GM23338 (cell line): Measurements from ENCODE around the gene DAPK3. TPM values are rescaled to one million over a fixed set of nuclear protein-coding genes. Genes with fewer than 3 reads are reported as not detected.

ENCODE experiments used
- ATAC-seq: fragments of 200-7000 bp; cut with Tn5 transposase; 3 replicates; pipeline ENCODE4 v1.9.1; 2020
- DNase-seq: peaks from one replicate; pipeline ENCODE4 v3.0.0-alpha.2; 2015; ENCODE audit warnings: low spot score
- H2AFZ ChIP-seq: fragments of 200-600 bp; sonication (generic); 2 replicates; pipeline ENCODE4 v1.8.0; 2016; ENCODE audit warnings: antibody characterized with exemption, mild to moderate bottlenecking, moderate library complexity
- H3F3A ChIP-seq: fragments of 200-600 bp; sonication (generic); replicated peaks from 2 replicates; pipeline ENCODE4 v1.8.0; 2017; ENCODE audit warnings: antibody characterized with exemption, mixed run types, low read depth
- H3K27ac ChIP-seq: fragments of 200-600 bp; sonication (generic); 2 replicates; pipeline ENCODE4 v1.6.1; 2016; ENCODE audit warnings: low read depth
- H3K27me3 ChIP-seq: fragments of 200-600 bp; sonication (generic); 2 replicates; pipeline ENCODE4 v1.8.0; 2016; ENCODE audit warnings: mild to moderate bottlenecking, mixed run types, moderate library complexity; ENCODE audit not compliant: insufficient read depth
- H3K36me3 ChIP-seq: fragments of 200-600 bp; sonication (generic); 2 replicates; pipeline ENCODE4 v1.8.0; 2016; ENCODE audit warnings: mild to moderate bottlenecking; ENCODE audit not compliant: insufficient read depth
- H3K4me1 ChIP-seq: fragments of 200-600 bp; sonication (generic); 2 replicates; pipeline ENCODE4 v1.8.0; 2016; ENCODE audit warnings: mild to moderate bottlenecking, moderate library complexity; ENCODE audit not compliant: insufficient read depth
- H3K4me2 ChIP-seq: fragments of 200-600 bp; sonication (generic); 2 replicates; pipeline ENCODE4 v1.7.1; 2017; ENCODE audit warnings: mixed run types
- H3K4me3 ChIP-seq: fragments of 200-600 bp; sonication (generic); 2 replicates; pipeline ENCODE4 v1.6.1; 2016; ENCODE audit warnings: mixed run types
- H3K79me2 ChIP-seq: fragments of 200-600 bp; sonication (generic); replicated peaks from 2 replicates; pipeline ENCODE4 v1.8.0; 2017; ENCODE audit warnings: mild to moderate bottlenecking; ENCODE audit not compliant: insufficient read depth
- H3K9me2 ChIP-seq: fragments of 200-600 bp; sonication (generic); 2 replicates; pipeline ENCODE4 v1.8.0; 2017; ENCODE audit not compliant: insufficient read depth
- H4K20me1 ChIP-seq: fragments of 200-600 bp; sonication (generic); replicated peaks from 2 replicates; pipeline ENCODE4 v1.8.0; 2017; ENCODE audit warnings: mild to moderate bottlenecking; ENCODE audit not compliant: insufficient read depth
- H3K27ac Mint-ChIP-seq: 2 replicates; pipeline ENCODE4 v1.8.0; 2020; ENCODE audit warnings: inconsistent platforms, mild to moderate bottlenecking, moderate library complexity, mixed read lengths
- H3K27me3 Mint-ChIP-seq: 3 replicates; pipeline ENCODE4 v1.8.0; 2022; ENCODE audit warnings: low read depth, mild to moderate bottlenecking, moderate library complexity, mixed read lengths, inconsistent platforms; ENCODE audit not compliant: insufficient read depth, poor library complexity
- H3K36me3 Mint-ChIP-seq: 3 replicates; pipeline ENCODE4 v1.8.0; 2021; ENCODE audit warnings: low read depth, mild to moderate bottlenecking, inconsistent platforms, moderate library complexity, mixed read lengths
- H3K4me1 Mint-ChIP-seq: 3 replicates; pipeline ENCODE4 v1.8.0; 2020; ENCODE audit warnings: mild to moderate bottlenecking, inconsistent platforms, mixed read lengths
- H3K4me3 Mint-ChIP-seq: 3 replicates; pipeline ENCODE4 v1.8.0; 2021; ENCODE audit warnings: moderate library complexity, mild to moderate bottlenecking, inconsistent platforms, mixed read lengths
- H3K9me3 Mint-ChIP-seq: 3 replicates; pipeline ENCODE4 v1.8.0; 2020; ENCODE audit warnings: moderate library complexity, mild to moderate bottlenecking, inconsistent platforms, mixed read lengths
- ETS1 ChIP-seq: IDR thresholded peaks from 2 replicates; pipeline ENCODE4 v1.6.1; 2016; ENCODE audit warnings: antibody characterized with exemption
- EZH2 ChIP-seq: fragments of 200-600 bp; sonication (generic); IDR thresholded peaks from one replicate; pipeline ENCODE4 v1.8.0; 2017; ENCODE audit warnings: antibody characterized with exemption, mild to moderate bottlenecking, low read depth; ENCODE audit not compliant: unreplicated experiment
- NANOG ChIP-seq: IDR thresholded peaks from 2 replicates; pipeline ENCODE4 v1.6.1; 2016; ENCODE audit warnings: antibody characterized with exemption, borderline replicate concordance
- POLR2AphosphoS5 ChIP-seq: IDR thresholded peaks from 2 replicates; pipeline ENCODE4 v1.6.1; 2016; ENCODE audit warnings: antibody characterized with exemption, low read depth
- REST ChIP-seq: IDR thresholded peaks from one replicate; pipeline ENCODE4 v1.6.1; 2018; ENCODE audit warnings: antibody characterized with exemption; ENCODE audit not compliant: unreplicated experiment
- ZNF462 ChIP-seq: fragments of 250-450 bp; sonication (Bioruptor Pico); IDR thresholded peaks from 2 replicates; pipeline ENCODE4 v1.5.0; 2020; ENCODE audit warnings: mild to moderate bottlenecking, moderate library complexity
- polyA plus RNA-seq: library from polyadenylated mRNA; unstranded; fragments of >200 nt; fragmentation: Nextera tagmentation; extraction: Ambion mirVana; gene quantifications from 2 replicates; pipeline ENCODE4 v1.2.1, GENCODE V29; 2016
- total RNA-seq: library from RNA; depleted of rRNA; stranded (reverse); fragments of >200 nt; shearing (Covaris generic); gene quantifications from 2 replicates; pipeline ENCODE4 v1.2.3, GENCODE V29; 2014

Gene DAPK3
- total and polyA plus RNA-seq, 2 experiments from 2014 or later = 32.1 to 95.6 TPM

GRCh38 chr19:4018775-4019504 is 48.0 kb upstream of the DAPK3 start:
- H3K79me2 ChIP-seq = peaks cover 62% of the 10 kb centered on the region
- no peaks in the 10 kb centered on the region for H3K9me2 ChIP-seq
- Mint-ChIP-seq H3K27ac (no peak overlapping the region), H3K4me1 (no peaks in the 10 kb centered on the region), H3K9me3 (no peaks in the 10 kb centered on the region), H3K4me3 (no peak overlapping the region; the same call in 2 of the 3 replicates), H3K36me3 (peaks cover 4% of the 10 kb centered on the region; the same call in 2 of the 3 replicates), H3K27me3 (no peaks in the 10 kb centered on the region)
- H3K4me2 ChIP-seq = no peak overlapping the region
- H3K4me1 ChIP-seq = no peaks in the 10 kb centered on the region
- H2AFZ ChIP-seq = no peak overlapping the region
- H3K4me3 ChIP-seq = no peak overlapping the region
- no peak for TF ChIP-seq ETS1
- no peak for TF ChIP-seq POLR2AphosphoS5
- TF ChIP-seq NANOG = no peak
- ATAC-seq = no peak
- no peaks in the 10 kb centered on the region for H3K27me3 ChIP-seq
- H4K20me1 ChIP-seq = peaks cover 13% of the 10 kb centered on the region
- no peaks in the 10 kb centered on the region for H3F3A ChIP-seq
- H3K36me3 ChIP-seq = no peaks in the 10 kb centered on the region
- DNase-seq = no peak
- no peak overlapping the region for H3K27ac ChIP-seq

GRCh38 chr19:4018140-4018613 is 47.3 kb upstream of the DAPK3 start:
- ATAC-seq (no peak), DNase-seq (no peak)
- H3K36me3 Mint-ChIP-seq = peaks cover 5% of the 10 kb centered on the region
- Histone ChIP-seq H3K4me3 (no peak overlapping the region), H3K4me1 (no peaks in the 10 kb centered on the region), H3K79me2 (peaks cover 62% of the 10 kb centered on the region), H3K36me3 (peaks cover 3% of the 10 kb centered on the region; the same call in 1 of the 2 replicates), H3K27me3 (no peaks in the 10 kb centered on the region), H3K27ac (no peak overlapping the region), H3F3A (no peaks in the 10 kb centered on the region), H4K20me1 (peaks cover 10% of the 10 kb centered on the region), H3K4me2 (no peak overlapping the region), H2AFZ (no peak overlapping the region), H3K9me2 (no peaks in the 10 kb centered on the region)
- no peaks in the 10 kb centered on the region for H3K9me3 Mint-ChIP-seq
- peaks cover 2% of the 10 kb centered on the region for H3K27me3 Mint-ChIP-seq
- TF ChIP-seq ZNF462 = no peak
- TF ChIP-seq REST = no peak
- no peak for TF ChIP-seq EZH2
- no peaks in the 10 kb centered on the region for H3K4me1 Mint-ChIP-seq
- H3K27ac Mint-ChIP-seq = no peak overlapping the region
- H3K4me3 Mint-ChIP-seq = no peak overlapping the region
